Measurements from ENCODE around the gene FKBP8. TPM values are rescaled to one million over a fixed set of nuclear protein-coding genes. Genes with fewer than 3 reads are reported as not detected.

FKBP8 gene
- total RNA-seq, 1 experiment from 2014 or later = 345 TPM

GRCh38 chr19:18486746-18487145 is 56.6 kb downstream of the FKBP8 start:
- 0 out of 2 replicates have a peak overlapping the region, but pooled peaks have one; percentile 5 for H3K27ac Mint-ChIP-seq
- no peaks in the 10 kb centered on the region for H3K9me3 Mint-ChIP-seq
- no peaks in the 10 kb centered on the region for H3K36me3 Mint-ChIP-seq
- ATAC-seq (no peak), DNase-seq (ENCODE audit: low spot score) (no peak)
- peaks cover 32% of the 10 kb centered on the region for H3K4me1 Mint-ChIP-seq
- TF ChIP-seq AR (CRISPR knock-in tag; IDR thresholded peaks at IDR 0.05) = no peak
- TF ChIP-seq GRHL2 (CRISPR knock-in tag; IDR thresholded peaks at IDR 0.05; ENCODE audit: insufficient replicate concordance, severe bottlenecking) = no peak
- TF ChIP-seq RELA (CRISPR knock-in tag; IDR thresholded peaks at IDR 0.05; ENCODE audit: borderline replicate concordance) = no peak
- TF ChIP-seq FOXJ3 (CRISPR knock-in tag; IDR thresholded peaks at IDR 0.05; ENCODE audit: borderline replicate concordance) = no peak
- no peak for TF ChIP-seq SP1 (CRISPR knock-in tag; conservative IDR thresholded peaks at IDR 0.05)
- TF ChIP-seq ZBTB21 (CRISPR knock-in tag; IDR thresholded peaks at IDR 0.05; ENCODE audit: borderline replicate concordance) = no peak
- no peak for TF ChIP-seq ZMAT4 (CRISPR knock-in tag; IDR thresholded peaks at IDR 0.05)
- TF ChIP-seq NR3C1 (CRISPR knock-in tag; conservative IDR thresholded peaks at IDR 0.05; ENCODE audit: low read depth) = no peak
- no peak for TF ChIP-seq ATF1 (CRISPR knock-in tag; IDR thresholded peaks at IDR 0.05)
- TF ChIP-seq CREB1 (CRISPR knock-in tag; IDR thresholded peaks at IDR 0.05) = no peak
- TF ChIP-seq TCF7 (CRISPR knock-in tag; IDR thresholded peaks at IDR 0.05; ENCODE audit: low read depth) = no peak
- TF ChIP-seq TEAD1 (CRISPR knock-in tag; IDR thresholded peaks at IDR 0.05) = no peak
- no peak for TF ChIP-seq CBFB (CRISPR knock-in tag; IDR thresholded peaks at IDR 0.05; ENCODE audit: low read depth)
- TF ChIP-seq OVOL2 (CRISPR knock-in tag; IDR thresholded peaks at IDR 0.05; ENCODE audit: borderline replicate concordance) = no peak
- no peak for TF ChIP-seq ZSCAN18 (CRISPR knock-in tag; IDR thresholded peaks at IDR 0.05)
- TF ChIP-seq EMX1 (CRISPR knock-in tag; IDR thresholded peaks at IDR 0.05) = no peak
- no peak for TF ChIP-seq ZNF512 (CRISPR knock-in tag; IDR thresholded peaks at IDR 0.05; ENCODE audit: borderline replicate concordance)
- H3K4me3 Mint-ChIP-seq = no peak overlapping the region
- H3K27me3 Mint-ChIP-seq (ENCODE audit: low read depth) = no peaks in the 10 kb centered on the region
- CTCF ChIA-PET = interaction anchor here (1.5 to 3.7 kb wide), 5 partner anchors 8 to 34 kb away, joined by 4 to 31 read pairs (median 24); partner anchors contain the start of gene ELL
- POLR2A ChIA-PET = no interaction called here

GRCh38 chr19:18484992-18485391 is 58.4 kb downstream of the FKBP8 start:
- H3K4me3 Mint-ChIP-seq = no peak overlapping the region

More at GRCh38 chr19:18484992-18485391, 58.4 kb downstream of the FKBP8 start:
- ChIA-PET POLR2A (interaction anchor here (0.8 kb wide), 1 partner anchor 105 kb away, joined by 3 read pairs; no protein-coding TSS in a partner anchor), CTCF (interaction anchor here (0.5 to 3.7 kb wide), 21 partner anchors 10 to 362 kb away, joined by 3 to 31 read pairs (median 5); partner anchors contain the start of gene ELL)
- no peaks in the 10 kb centered on the region for H3K36me3 Mint-ChIP-seq
- peaks cover 31% of the 10 kb centered on the region for H3K4me1 Mint-ChIP-seq
- no peaks in the 10 kb centered on the region for H3K27me3 Mint-ChIP-seq (ENCODE audit: low read depth)
- no peak for TF ChIP-seq CTCF (IDR thresholded peaks at IDR 0.05)
- TF ChIP-seq SP1 (CRISPR knock-in tag; conservative IDR thresholded peaks at IDR 0.05) = no peak
- TF ChIP-seq PREB (CRISPR knock-in tag; IDR thresholded peaks at IDR 0.05; ENCODE audit: borderline replicate concordance) = no peak
- TF ChIP-seq JUN (CRISPR knock-in tag; IDR thresholded peaks at IDR 0.05) = no peak
- no peak for DNase-seq (ENCODE audit: low spot score)
- H3K27ac Mint-ChIP-seq = peak overlapping the region; percentile 49; the same call in 1 of the 2 replicates
- no peaks in the 10 kb centered on the region for H3K9me3 Mint-ChIP-seq
- ATAC-seq = no peak

Measured in WTC11 (cell line).